Right lung (tissue), 10 donors: ENCODE data around the gene MOV10. TPM values are rescaled to one million over a fixed set of nuclear protein-coding genes. Genes with fewer than 3 reads are reported as not detected.
"Not testable (repeated sequence)": the region's sequence is repeated elsewhere in the genome, so short reads cannot be mapped to it uniquely, and the experiment has no call there.

ENCODE experiments used
- DNase-seq, 2 donors: peaks; one replicate each; pipeline ENCODE4 v3.0.0-alpha.2; 2013
- long read RNA-seq, 8 donors: transcript quantifications; one replicate each; lab custom pipeline, GENCODE V29; 2026
- polyA plus RNA-seq, 5 donors: library from polyadenylated mRNA; unstranded; fragments of 120-200 nt; gene quantifications; one replicate each; pipeline versions ENCODE4 v1.2.1 to v1.2.3, GENCODE V29; 2013; ENCODE audit warnings: inconsistent platforms in 1 of 5, low replicate concordance in 1 of 5; ENCODE audit not compliant: insufficient read length in 5 of 5, insufficient read depth in 1 of 5

Gene MOV10, protein sequence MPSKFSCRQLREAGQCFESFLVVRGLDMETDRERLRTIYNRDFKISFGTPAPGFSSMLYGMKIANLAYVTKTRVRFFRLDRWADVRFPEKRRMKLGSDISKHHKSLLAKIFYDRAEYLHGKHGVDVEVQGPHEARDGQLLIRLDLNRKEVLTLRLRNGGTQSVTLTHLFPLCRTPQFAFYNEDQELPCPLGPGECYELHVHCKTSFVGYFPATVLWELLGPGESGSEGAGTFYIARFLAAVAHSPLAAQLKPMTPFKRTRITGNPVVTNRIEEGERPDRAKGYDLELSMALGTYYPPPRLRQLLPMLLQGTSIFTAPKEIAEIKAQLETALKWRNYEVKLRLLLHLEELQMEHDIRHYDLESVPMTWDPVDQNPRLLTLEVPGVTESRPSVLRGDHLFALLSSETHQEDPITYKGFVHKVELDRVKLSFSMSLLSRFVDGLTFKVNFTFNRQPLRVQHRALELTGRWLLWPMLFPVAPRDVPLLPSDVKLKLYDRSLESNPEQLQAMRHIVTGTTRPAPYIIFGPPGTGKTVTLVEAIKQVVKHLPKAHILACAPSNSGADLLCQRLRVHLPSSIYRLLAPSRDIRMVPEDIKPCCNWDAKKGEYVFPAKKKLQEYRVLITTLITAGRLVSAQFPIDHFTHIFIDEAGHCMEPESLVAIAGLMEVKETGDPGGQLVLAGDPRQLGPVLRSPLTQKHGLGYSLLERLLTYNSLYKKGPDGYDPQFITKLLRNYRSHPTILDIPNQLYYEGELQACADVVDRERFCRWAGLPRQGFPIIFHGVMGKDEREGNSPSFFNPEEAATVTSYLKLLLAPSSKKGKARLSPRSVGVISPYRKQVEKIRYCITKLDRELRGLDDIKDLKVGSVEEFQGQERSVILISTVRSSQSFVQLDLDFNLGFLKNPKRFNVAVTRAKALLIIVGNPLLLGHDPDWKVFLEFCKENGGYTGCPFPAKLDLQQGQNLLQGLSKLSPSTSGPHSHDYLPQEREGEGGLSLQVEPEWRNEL
- 10 to 100 TPM; 59.9 to 76.1 (median 68.4) TPM for polyA plus RNA-seq
- long read RNA-seq, donor 1, partial matches to known transcripts, result 14 of 20 reads
- long read RNA-seq, donor 1, other reads (novel, unspliced or antisense), result 0 of 20 reads
- long read RNA-seq, donor 2, partial matches to known transcripts, result 75 of 156 reads
- long read RNA-seq, donor 2, other reads (novel, unspliced or antisense), result 78 of 156 reads
- long read RNA-seq, donor 3, partial matches to known transcripts, result 156 of 278 reads
- long read RNA-seq, donor 3, other reads (novel, unspliced or antisense), result 116 of 278 reads
- long read RNA-seq, donor 4, partial matches to known transcripts, result 99 of 130 reads
- long read RNA-seq, donor 4, other reads (novel, unspliced or antisense), result 28 of 130 reads
- long read RNA-seq, donor 5, partial matches to known transcripts, result 230 of 297 reads
- long read RNA-seq, donor 5, other reads (novel, unspliced or antisense), result 64 of 297 reads
- long read RNA-seq, donor 6, partial matches to known transcripts, result 159 of 243 reads
- long read RNA-seq, donor 6, other reads (novel, unspliced or antisense), result 78 of 243 reads
- long read RNA-seq, donor 7, partial matches to known transcripts, result 231 of 398 reads
- long read RNA-seq, donor 7, other reads (novel, unspliced or antisense), result 159 of 398 reads
- long read RNA-seq, donor 8, partial matches to known transcripts, result 0 of 1 reads
- long read RNA-seq, donor 8, other reads (novel, unspliced or antisense), result 0 of 1 reads

DNA sequence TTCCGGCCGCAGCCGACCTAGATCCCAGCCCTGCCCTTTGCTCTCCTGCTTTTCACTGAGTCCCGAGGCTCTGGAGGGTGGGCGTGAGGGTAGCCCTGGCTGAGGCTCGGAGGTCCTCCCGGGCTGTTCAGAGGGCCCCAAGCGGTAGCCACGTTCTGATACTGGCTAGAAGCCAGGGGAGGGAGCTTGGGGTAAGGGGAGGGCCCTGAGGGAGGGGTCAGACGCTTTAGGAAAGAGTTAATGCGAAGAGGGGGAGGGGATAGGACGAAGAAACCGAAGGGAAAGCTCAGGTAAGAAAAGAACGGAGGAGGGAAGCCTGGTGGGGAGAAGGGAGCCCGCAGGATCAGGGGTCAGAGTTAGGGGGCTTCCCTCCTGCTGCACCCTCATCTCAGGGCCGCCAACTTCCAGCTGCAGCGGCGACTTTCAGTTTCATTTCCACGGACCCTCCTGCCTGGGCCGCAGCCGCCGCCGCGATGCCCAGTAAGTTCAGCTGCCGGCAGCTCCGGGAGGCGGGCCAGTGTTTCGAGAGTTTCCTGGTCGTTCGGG, at the start of gene MOV10:
MOV10 (plus strand) TSS at position 220 of the 546 bp plus-strand sequence; CDS start at position 474, 254 bp downstream.
- DNase-seq, result peak; percentile 78 to 81

DNA sequence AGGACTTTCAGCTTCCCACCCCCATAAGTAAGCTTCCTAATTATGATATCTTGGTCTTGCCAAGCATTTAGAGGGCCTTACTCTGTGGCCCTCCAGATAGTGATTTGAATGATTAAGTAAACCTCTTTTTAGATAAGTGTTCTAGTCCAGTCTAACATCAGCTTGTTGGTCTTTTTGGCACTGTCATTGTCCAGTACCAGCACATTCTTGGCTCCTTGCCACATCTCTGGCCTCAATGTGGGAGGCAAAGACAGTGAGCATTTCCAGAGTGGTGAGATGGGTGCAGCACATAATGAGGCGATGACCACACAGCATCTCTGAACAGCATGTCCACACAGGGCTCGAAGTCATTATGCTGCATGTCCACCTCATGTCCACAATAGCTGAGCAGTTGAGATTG, 48.8 kb upstream of the MOV10 start:
- DNase-seq, result no peak

DNA sequence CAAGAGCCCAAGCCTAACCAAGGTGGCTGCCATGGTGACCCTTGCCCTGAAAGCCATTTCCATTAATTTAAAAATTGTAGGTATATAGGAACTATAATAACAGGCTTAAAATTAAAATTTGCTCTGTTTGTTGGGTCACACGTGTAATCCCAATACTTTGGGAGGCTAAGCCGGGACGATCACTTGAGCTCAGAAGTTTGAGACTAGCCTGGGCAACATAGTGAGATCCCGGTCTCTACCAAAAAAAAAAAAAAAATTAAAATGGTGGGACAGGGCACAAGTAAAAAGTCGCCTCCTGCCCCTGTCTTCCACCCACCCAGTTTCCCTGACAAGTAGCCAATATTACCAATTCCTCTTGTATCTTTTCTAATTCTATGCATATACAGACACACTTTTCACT, 48.3 kb upstream of the MOV10 start:
- no peak for DNase-seq

DNA sequence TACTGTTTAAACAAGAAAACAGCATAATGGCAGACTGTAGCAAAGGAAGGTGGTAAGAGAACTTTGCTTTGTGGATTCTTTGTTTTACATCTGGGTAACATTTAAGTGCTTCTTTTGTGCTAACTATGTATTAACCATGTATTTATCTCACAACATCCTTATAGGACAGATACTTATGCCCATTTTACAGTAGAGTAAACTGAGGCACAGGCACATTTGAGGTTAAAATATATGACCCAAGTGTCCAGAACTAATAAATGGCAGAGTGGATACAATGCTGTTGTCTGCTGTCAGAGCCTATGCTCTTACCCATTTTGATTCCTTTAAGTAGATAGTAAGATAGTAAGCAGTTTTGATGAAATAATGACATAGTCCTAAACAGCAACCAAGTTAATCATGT, 47.6 kb upstream of the MOV10 start:
- DNase-seq, result no peak

DNA sequence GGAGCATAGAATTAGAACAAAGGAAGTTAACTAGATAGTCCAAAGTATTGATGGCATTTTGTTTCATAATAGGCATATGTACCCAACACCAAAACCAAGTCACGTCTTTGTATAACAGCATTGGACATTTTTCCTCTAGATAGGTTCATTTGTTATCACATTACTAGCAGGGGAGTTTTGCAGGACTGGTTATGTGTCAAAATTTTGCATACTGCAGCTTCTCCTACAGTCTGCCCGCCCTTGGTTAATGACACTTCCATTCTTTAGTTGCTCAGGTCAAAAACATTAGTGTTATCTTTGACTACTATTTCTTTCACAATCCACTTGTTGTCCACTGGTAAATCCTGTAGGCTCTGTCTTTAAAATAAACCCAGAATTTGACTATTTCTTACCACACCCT, 45.9 kb upstream of the MOV10 start:
- DNase-seq, result no peak

DNA sequence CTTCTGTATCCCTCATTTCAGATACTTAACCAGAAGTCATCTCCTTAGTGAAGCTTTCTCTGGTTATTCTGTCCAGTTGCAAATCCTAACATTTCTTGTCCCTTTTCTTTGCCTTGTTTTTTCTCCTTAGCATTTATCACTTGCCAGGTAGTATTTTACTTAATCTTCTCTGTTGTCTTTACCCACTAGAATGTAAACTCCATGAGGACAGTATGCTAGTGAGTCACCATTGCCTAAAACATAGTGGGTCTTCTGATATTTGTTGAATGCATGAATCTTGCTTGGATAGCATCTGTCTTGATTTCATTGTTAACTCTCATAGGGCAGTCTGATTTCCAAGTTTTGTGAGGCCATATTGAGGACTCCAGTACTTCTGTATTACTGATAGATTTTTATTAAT, 45.2 kb upstream of the MOV10 start:
- no peak for DNase-seq

DNA sequence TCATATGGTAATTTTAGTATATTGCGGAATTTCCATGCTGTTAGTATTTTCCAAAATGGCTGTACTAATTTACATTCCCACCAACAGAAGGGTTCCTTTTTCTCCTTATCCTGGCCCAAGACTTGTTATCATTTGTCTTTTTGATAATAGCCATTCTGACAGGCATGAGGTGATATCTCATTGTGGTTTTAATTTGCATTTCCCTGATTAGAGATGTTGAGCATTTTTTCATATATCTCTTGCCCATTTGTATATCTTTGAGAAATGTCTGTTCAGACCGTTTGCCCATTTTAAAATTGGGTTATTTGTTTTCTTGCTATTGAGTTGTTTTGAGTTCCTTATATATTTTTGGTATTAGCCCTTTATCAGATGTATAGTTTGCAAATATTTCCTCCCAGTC, 40.8 kb upstream of the MOV10 start:
- no peak for DNase-seq

DNA sequence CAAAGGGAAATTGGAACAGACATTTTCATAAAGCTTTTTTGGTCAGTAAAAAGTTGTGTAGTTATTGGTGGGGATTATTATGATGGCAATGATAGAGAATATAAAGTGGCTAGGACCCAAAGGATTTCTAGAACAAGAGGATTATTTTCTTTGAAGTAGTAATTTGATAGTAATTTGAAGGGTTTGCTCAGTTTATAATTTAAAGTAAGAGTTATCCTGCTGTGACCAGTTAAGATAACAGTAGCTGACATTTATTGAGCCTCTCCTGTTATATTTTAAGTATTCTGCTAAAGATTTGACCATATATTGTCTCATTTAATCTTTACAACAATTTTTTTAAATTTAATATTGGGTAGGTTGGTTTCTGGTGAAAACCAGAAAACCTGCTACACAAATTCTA, 40.1 kb upstream of the MOV10 start:
- no peak for DNase-seq

DNA sequence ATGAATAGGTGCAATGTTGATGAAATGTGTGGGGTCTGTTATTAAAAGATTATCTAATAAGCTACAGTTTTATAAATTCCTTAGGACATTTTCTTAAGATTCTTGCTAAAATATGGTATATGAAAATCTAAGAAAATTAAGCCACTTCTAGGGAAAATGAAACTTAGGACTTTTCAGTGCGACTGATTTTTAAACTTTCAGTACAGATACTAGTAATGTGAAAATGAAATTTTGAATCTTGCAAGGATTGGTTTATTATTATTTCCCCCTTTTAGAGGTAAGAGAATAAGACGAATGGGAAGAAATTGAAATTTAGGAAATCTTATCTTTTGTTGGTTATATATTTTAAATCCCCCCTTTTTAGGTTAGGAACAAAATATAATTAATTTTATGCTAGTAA, 38.4 kb upstream of the MOV10 start:
- DNase-seq, result no peak

DNA sequence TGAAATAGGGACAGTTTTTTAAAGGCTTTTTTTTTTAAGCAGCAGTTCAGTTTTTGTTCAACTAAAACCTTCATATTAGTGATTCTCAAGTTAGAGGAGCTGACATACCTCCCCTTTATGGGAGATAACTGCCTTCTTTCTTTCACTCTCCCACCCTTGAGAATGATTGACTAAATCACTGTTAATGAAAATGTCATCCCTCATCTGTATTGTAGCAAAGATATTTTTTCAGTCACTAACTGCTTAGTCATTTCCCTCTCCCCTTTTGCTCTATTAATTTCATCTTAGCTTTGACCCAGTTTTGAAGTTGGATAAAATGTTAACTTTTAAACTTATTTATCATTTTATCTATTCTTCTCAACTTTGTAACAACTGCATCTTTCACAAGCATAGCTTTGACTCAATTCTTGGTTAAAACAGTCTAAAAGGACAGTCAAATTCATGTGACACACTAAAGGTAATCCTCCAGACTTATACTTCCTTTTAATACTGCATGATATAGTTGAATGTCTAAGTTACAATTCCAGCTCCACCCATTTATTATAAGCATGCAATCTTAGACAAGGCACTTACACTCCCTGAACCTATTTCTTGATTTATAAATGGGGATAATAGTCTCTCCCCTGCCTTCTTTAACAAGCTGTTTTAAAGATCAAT, 37.7 kb upstream of the MOV10 start:
- DNase-seq, result no peak

DNA sequence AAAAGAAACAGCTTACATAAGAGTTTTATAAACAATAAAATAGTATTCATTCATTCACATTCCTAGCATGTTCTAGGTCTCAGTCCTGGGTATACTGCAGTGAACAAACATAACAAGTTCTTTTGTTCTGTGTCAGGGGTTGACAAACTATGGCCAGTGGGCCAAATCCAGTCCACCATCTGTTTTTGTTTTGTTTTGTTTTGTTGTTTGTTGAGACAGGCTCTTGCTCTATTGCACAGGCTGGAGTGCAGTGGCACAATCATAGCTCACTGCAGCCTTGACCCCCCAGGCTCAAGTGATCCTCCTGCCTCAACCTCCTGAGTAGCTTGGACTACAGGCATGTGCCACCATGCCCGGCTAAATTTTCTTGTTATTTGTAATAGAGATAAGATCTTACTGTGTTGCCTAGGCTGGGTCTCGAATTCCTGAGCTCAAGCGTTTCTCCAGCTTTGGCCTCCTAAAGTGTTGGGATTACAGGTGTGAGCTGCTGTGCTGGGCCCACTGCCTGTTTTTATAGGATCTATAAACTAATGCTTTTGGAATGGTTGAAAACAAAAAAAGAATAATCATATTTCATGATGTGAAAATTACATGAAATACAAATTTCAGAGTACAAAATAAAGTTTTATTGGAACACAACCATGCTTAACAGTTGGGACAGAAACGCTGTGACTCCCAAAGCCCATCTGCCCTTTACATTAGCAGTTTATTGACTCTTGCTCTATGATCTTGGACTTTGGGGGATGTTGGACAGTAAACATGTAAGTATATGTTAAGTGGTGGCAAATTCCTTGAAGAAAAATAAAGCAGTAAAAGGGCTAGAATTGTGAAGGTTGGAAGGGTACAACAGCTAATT, 37.0 kb upstream of the MOV10 start:
- DNase-seq, result no peak

DNA sequence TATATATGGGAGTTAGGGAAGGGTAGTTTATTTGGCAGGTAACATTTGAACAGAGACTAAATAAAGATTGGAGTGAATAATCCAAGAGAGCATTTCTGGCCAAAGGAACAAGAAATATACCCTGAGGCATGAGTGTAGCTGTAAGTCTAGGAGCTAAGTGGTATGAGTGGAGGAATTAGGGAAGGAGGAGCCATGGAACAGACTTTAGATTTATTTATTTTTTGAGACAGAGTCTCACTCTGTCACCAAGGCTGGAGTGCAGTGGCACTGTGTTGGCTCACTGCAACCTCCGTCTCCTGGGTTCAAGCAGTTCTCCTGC, 36.4 kb upstream of the MOV10 start:
- no peak for DNase-seq

DNA sequence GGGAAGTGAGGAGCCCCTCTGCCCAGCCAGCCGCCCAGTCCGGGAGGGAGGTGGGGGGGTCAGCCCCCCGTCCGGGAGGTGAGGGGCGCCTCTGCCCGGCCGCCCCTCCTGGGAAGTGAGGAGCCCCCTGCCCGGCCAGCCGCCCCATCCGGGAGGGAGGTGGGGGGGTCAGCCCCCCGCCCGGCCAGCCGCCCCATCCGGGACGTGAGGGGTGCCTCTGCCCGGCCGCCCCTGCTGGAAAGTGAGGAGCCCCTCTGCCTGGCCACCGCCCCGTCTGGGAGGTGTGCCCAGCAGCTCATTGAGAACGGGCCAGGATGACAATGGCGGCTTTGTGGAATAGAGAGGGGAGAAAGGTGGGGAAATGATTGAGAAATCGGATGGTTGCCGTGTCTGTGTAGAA, 34.0 kb upstream of the MOV10 start:
- not testable (repeated sequence) for DNase-seq

DNA sequence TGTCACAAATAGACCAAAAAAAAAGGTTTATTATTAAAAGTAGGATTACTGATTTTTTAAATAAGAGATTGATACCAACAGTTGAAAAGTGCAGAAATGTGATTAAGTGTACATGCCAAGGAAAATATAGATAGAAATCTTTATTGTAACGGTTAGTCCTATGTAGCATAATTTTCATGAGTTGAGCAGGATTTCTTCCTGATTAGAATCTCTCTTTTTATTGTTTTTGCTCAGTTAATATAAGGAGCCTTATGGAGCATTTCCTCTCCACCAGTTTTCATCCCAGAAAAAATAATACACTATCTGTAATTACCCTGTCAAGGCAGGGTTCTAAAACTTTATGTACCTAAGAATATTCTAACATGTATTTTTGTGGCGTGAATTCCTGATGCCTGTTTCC, 31.4 kb upstream of the MOV10 start:
- DNase-seq, result no peak

DNA sequence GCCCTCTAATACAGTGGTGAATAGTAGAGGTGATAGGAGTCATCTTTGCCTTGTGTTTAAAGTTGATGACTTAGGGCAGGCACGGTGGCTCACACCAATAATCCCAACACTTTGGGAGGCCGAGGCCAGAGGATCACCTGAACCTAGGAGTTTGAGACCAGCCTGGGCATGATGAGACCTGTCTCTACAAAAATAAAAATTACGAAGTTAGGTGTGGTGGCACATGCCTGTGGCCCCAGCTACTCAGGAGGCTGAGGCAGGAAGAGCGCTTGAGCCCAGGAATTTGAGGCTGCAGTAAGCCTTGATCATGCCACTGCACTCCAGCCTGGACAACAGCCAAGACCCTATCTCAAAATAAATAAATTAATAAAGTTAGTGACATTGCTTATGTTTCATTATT, 28.2 kb upstream of the MOV10 start:
- DNase-seq, result no peak

DNA sequence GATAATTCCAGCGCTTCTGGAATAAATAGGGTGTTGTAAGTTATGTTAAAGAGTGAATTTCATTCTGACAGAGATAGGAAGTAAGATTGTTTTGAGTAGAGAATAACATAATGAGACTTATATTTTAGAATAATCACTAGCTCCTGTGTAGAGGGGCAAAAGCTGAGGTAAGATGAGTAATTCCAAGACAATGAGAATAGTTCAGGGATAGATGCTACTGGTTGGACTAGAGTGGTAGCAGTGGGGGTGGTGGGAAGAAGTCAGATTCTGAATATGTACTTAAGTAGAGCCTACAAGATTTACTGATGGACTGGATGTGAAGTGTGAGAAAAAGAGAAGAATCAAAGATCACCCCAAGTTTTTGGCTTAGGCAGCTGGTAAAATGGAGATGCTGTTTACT, 23.3 kb upstream of the MOV10 start:
- DNase-seq, result no peak

DNA sequence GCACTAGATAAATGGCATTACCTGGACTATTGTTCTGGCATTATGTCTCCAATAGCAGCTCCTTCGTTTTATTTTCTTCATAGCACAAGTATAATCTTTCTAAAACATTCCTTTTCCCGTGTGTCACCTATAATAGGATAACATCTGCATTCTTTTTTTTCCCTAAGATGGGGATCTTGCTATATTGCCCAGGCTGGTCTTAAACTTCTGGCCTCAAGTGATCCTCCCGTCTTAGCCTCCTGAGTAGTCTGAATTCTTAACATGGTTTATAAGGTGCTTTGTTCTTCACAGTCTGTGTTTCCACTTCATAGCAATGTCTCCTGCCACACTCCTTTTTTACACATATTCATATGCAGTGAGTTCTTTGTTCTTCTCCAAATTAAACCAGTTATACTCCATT, 8.6 kb upstream of the MOV10 start:
- DNase-seq, result no peak

DNA sequence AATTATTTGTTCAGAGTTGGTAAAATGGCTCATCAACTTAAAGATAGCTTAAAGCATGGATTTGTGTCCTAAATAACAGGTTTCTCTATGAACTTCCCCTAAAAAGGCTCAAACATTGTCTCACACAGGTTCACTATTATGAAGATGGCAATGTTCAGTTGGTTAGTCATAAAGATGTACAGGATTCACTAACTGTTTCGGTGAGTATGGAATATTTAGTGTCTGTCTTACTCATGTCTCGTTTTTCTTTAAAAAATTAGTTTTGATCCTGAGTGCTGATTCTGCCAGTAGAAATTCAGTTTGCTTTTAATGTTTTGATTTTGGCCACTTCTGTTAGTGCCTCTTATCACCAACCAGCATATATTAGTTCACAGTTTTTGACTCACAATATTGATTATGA, 7.5 kb upstream of the MOV10 start:
- DNase-seq, result no peak

DNA sequence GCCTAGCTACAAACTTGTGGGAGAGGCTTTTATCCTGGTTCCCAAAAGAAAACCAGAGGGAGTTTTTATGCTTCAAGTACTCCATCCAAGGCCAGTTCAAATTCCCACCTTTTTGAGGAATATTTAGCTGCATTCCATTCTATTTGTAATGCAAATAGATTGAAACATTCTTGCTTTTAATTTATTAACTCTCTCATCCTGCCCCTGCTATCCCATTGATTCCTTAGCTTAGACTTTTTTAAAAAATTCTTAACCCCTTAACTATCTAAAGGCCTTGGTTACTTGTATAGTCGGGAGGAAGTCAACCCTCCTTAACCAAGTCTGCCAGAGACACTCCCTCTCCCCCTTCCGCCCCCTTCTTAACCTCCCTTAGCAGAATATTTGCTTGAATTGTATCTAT, 2.5 kb upstream of the MOV10 start:
- DNase-seq, result no peak
